ENCODE measurements around the gene FBXO24. TPM values are rescaled to one million over a fixed set of nuclear protein-coding genes. Genes with fewer than 3 reads are reported as not detected.
A peak's percentile ranks its signal among the peaks of the same experiment; 100 is the strongest.

FBXO24 gene
- total and polyA plus RNA-seq, 9 of the 15 experiments (the other 6 are each of a cell fraction or from before 2014, with no cell fraction given), result 0.17 to 0.95 (median 0.50) TPM

- TF ChIP-seq L3MBTL2 (IDR thresholded peaks at IDR 0.05), result peak; percentile 65; the same call in 1 of the 2 replicates
- no peak for TF ChIP-seq CBX3 (IDR thresholded peaks at IDR 0.05; ENCODE audit: borderline replicate concordance in 1 of 2, low read length in 2 of 2)
- 0 out of 2 replicates have a peak, but pooled peaks have one; percentile 22 for TF ChIP-seq RREB1 (CRISPR knock-in tag; IDR thresholded peaks at IDR 0.05)
- no peak for TF ChIP-seq HMG20B (CRISPR knock-in tag; IDR thresholded peaks at IDR 0.05)
- TF ChIP-seq CGGBP1 (CRISPR knock-in tag; IDR thresholded peaks at IDR 0.05), result no peak
- TF ChIP-seq MAZ (CRISPR knock-in tag; conservative IDR thresholded peaks at IDR 0.05 in 1 of 2, IDR thresholded peaks at IDR 0.05 in 1 of 2), result peak; percentile 73 to 85
- no peak for TF ChIP-seq ZFP1 (CRISPR knock-in tag; IDR thresholded peaks at IDR 0.05)
- no peak for TF ChIP-seq ZNF311 (CRISPR knock-in tag; IDR thresholded peaks at IDR 0.05)
- no peak for TF ChIP-seq MCM2 (IDR thresholded peaks at IDR 0.05; ENCODE audit: low read depth)
- TF ChIP-seq RFX1 (IDR thresholded peaks at IDR 0.05), result no peak
- TF ChIP-seq U2AF1 (optimal IDR thresholded peaks at IDR 0.05; ENCODE audit: low read depth, low read length), result no peak
- no peak for TF ChIP-seq ZNF592 (IDR thresholded peaks at IDR 0.05)
- TF ChIP-seq MECOM (CRISPR knock-in tag; IDR thresholded peaks at IDR 0.05), result no peak
- no peak for TF ChIP-seq ZNF830 (CRISPR knock-in tag; IDR thresholded peaks at IDR 0.05)
- TF ChIP-seq PTRF (tag; IDR thresholded peaks at IDR 0.05), result no peak
- TF ChIP-seq HOXB6 (CRISPR knock-in tag; IDR thresholded peaks at IDR 0.05; ENCODE audit: borderline replicate concordance), result no peak
- TF ChIP-seq FOXO4 (CRISPR knock-in tag; IDR thresholded peaks at IDR 0.05), result no peak
Measured at GRCh38 chr7:100586266-100587025, at the start of gene FBXO24 (continued).
